LNCaP clone FGC (cell line): ENCODE measurements around the gene BCL2L2.

Experiments
- DNase-seq: peaks from one replicate; pipeline ENCODE4 v3.0.0-alpha.2; 2011; ENCODE audit warnings: low read depth
- H3K4me3 ChIP-seq: 2 replicates; pipeline ENCODE4 v1.5.1; 2011; ENCODE audit warnings: mild to moderate bottlenecking, low read depth, low read length, control low read depth
- CTCF ChIP-seq: IDR thresholded peaks from 2 replicates; pipeline ENCODE4 v1.5.1; 2012; ENCODE audit warnings: mild to moderate bottlenecking; ENCODE audit not compliant: control insufficient read depth, insufficient read depth; ENCODE audit errors: extremely low read depth

Gene BCL2L2

GRCh38 chr14:23301288-23301968 lies 5.2 kb upstream of the BCL2L2 start:
- peak; percentile 94 for TF ChIP-seq CTCF

DNA sequence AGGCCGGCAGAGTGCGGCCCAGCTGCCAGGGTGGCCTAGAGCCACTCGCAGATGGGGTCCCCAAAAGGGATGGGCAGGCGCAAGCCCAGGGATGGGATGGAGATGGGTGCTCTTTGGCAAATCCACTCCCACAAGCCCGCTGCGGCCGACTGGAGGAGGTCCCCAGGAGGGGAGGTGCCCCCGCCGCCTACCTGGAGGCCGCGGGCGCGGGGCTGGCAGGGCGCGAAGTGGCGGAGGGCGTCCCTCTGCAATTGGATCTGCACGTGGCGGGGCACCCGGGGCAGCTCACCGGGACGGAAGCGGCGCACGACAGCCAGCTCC lies 4.7 kb upstream of the BCL2L2 start:
- no peak for DNase-seq
- peak overlapping the region; percentile 58 for H3K4me3 ChIP-seq
- TF ChIP-seq CTCF = no peak

More at GRCh38 chr14:23301288-23301968, 5.2 kb upstream of the BCL2L2 start:
- peak overlapping the region; percentile 72 for H3K4me3 ChIP-seq
- peak; percentile 94 for DNase-seq

DNA sequence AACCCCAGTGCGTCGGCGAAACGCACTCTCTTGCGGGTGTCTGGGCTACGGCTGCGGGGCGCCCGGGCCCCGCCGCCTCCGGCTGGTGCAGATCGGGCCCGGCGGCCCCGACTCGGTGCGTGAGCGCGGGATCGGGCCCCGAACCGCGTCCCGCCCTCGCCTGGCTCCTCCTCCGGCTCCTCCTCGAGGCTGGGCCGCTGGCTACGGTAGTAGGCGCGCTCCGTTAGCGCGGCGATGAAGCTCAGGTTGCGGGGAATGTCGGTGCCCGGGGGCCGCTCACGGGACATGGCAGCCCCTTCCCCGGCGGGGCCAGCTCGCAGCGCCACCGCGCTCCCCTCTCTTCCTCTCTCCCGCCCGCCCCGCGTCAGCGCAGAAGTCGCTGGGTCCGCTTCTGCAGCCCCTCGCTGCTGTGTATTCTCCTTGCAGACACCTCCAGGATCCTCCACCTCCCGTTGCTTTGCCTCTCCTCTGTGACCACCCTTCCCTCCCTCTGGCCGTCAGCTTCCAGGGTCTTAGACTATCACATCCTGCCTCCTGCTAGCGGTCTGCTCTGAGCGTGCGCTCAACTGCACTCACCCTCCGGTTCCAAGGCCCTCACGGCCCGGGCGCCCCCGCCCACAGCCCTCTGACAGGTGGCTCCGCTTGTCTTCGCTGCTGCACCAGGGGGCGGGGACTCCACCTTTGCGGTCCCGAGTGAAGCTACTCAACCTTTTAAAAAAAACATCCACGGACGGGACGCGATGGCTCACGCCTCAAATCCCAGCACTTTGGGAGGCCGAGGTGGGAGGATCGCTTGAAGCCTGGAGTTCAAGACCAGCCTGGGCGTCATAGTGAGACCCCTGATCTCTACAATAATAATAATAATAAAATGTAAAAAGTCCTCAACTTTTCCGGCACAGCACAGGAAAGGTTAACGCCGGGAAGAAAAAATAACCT lies 4.1 kb upstream of the BCL2L2 start, which contains the start of gene PPP1R3E:
Gene PPP1R3E (minus strand): TSS at position 570 of the 936 bp plus-strand sequence. CDS start 283 bp downstream, at position 287.
- peak within 1 kb of the TSS; percentile 58 for H3K4me3 ChIP-seq
- DNase-seq = no peak
- TF ChIP-seq CTCF = no peak

DNA sequence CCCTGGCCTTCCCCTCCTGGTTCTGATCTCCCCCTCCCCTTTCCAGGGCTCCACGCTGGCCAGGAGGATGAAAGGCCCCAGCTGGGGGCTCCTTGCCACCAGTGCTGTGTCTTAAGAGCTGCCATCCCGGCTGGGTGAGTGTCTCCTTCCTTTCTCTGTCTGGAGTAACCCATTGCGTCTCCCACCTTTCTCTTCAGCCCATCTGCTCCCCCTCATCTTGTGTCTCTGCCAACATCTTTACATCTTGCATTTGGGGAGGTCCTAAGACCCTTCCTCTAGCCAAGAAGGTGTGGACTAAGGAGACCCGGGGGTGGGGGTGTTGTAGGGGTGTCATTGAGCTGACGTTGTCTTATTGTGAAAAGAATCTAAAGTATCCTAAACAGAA lies 505 bp downstream of the BCL2L2 start:
- DNase-seq = no peak
- no peak for TF ChIP-seq CTCF
- peak overlapping the region; percentile 75 for H3K4me3 ChIP-seq

DNA sequence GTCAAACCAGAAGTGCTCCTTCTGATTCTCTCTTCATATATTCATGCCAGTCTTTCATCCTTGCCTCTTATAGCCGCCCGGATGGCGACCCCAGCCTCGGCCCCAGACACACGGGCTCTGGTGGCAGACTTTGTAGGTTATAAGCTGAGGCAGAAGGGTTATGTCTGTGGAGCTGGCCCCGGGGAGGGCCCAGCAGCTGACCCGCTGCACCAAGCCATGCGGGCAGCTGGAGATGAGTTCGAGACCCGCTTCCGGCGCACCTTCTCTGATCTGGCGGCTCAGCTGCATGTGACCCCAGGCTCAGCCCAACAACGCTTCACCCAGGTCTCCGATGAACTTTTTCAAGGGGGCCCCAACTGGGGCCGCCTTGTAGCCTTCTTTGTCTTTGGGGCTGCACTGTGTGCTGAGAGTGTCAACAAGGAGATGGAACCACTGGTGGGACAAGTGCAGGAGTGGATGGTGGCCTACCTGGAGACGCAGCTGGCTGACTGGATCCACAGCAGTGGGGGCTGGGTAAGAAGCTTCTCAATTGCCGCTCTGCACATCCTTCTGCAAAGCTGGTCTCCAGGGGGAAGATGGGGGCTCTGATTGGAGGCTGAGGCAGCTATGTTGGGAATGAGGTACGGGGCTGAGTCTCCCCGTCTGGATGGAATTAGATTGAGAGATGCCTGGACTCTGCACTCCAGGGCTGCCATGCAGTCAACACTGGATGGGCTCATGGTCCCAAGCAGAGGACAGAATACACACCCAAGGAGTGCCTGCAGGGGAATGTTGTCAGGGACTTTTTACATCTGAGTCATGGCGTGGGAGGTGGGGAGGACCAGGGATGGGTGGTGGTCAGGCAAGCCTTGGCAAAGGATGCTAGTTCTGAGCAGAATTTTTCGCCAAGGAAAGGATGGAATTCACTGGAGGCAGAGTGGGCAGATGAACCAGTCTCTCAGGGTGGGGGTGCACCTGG lies 1.3 kb downstream of the BCL2L2 start:
- TF ChIP-seq CTCF = no peak
- H3K4me3 ChIP-seq = peak overlapping the region; percentile 75
- no peak for DNase-seq

DNA sequence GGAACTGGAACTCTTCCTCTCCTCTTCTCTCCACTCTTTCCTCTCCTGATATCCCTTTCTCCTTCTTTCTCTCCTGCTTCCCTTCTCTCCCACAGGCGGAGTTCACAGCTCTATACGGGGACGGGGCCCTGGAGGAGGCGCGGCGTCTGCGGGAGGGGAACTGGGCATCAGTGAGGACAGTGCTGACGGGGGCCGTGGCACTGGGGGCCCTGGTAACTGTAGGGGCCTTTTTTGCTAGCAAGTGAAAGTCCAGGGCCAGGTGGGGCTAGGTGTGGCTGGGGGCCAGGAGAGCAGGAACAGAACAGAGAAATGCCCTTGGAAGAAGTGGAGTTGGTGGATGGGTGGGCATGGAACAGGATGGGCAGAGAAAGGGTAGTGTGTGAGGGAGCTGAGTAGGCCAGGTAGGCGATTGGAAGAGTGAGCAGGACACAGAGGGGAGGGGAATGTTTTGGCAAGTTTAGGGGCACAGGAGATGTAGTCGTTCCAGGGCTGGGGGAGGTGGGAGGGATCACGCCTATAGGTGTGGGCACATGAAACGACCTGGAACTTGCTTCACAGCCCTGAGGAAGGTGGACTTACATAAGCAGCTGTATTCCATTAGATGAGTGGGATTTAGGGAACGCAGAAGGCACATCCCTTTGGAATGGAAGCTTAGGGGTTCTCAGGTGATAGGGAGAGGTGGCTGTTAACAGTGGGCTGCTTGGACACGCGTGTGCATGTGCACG lies 2.2 kb downstream of the BCL2L2 start:
- no peak for TF ChIP-seq CTCF
- DNase-seq = no peak
- no peak overlapping the region for H3K4me3 ChIP-seq
